DND-41 (cell line): ENCODE measurements around the gene NOSTRIN.

Experiments used
- EZH2 ChIP-seq: IDR thresholded peaks from 3 replicates; pipeline ENCODE4 v1.6.1; 2012; ENCODE audit warnings: borderline replicate concordance, low read depth, mild to moderate bottlenecking, moderate library complexity, low read length, inconsistent platforms; ENCODE audit not compliant: severe bottlenecking
- TF ChIP-seq, protein P1 (sequence below): IDR thresholded peaks from 2 replicates; pipeline ENCODE4 v1.5.1; 2012; ENCODE audit warnings: borderline replicate concordance, low read length, moderate library complexity, mild to moderate bottlenecking; ENCODE audit not compliant: poor library complexity, severe bottlenecking; ENCODE audit errors: extremely low read depth

DNA sequence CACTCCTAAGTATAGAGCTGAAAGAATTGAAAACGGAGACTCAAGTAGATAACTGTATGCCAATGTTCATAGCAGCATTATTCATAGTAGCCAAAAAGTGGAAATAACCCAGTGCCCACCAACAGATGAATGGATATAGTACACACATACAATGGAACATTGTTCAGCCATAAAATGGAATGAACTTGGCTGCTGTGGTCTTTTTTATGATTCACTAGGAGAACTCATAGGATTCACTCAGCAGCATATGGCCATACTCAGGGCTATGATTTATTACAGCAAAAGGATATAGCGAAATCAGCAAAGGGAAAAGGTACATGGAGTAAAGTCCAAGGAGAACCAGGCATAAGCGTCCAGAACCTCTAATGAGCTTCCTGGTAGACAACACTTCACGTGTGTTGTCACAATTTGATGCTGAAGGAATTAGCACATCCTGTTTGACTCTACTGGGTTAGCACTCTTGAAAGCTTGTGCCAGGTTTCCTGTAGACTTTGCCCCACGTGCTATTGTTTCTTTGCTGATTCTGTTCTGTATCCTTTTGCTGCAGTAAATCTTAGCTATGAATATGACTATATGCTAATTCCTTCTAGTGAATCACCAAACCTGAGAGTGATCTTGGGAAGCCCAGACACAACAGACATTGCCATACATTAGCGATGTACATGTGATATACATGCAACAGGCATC, 72.1 kb downstream of the NOSTRIN start:
- TF ChIP-seq, protein P1, sequence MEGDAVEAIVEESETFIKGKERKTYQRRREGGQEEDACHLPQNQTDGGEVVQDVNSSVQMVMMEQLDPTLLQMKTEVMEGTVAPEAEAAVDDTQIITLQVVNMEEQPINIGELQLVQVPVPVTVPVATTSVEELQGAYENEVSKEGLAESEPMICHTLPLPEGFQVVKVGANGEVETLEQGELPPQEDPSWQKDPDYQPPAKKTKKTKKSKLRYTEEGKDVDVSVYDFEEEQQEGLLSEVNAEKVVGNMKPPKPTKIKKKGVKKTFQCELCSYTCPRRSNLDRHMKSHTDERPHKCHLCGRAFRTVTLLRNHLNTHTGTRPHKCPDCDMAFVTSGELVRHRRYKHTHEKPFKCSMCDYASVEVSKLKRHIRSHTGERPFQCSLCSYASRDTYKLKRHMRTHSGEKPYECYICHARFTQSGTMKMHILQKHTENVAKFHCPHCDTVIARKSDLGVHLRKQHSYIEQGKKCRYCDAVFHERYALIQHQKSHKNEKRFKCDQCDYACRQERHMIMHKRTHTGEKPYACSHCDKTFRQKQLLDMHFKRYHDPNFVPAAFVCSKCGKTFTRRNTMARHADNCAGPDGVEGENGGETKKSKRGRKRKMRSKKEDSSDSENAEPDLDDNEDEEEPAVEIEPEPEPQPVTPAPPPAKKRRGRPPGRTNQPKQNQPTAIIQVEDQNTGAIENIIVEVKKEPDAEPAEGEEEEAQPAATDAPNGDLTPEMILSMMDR, result no peak
- no peak for TF ChIP-seq EZH2
